GM18520 (cell line): ENCODE measurements around the gene FABP6.
"Not testable (repeated sequence)": the region's sequence is repeated elsewhere in the genome, so short reads cannot be mapped to it uniquely, and the experiment has no call there.

Source experiments
- ATAC-seq: cut with Tn5 transposase; IDR thresholded peaks from one replicate; pipeline ENCODE4 v1.9.1; 2021; ENCODE audit not compliant: unreplicated experiment

FABP6 gene

GRCh38 chr5:160229190-160229742, at the start of gene FABP6:
TSS of gene FABP6 (plus strand) at chr5:160229506. CDS start at chr5:160229558, 52 bp downstream.
- ATAC-seq, result no peak

GRCh38 chr5:160180931-160181330, 48.4 kb upstream of the FABP6 start:
- no peak for ATAC-seq

GRCh38 chr5:160181965-160182622, 47.2 kb upstream of the FABP6 start:
- ATAC-seq, result no peak

- no peak for ATAC-seq
Measured at GRCh38 chr5:160183075-160183474, 46.2 kb upstream of the FABP6 start.

GRCh38 chr5:160185626-160186360, 43.5 kb upstream of the FABP6 start:
- no peak for ATAC-seq

GRCh38 chr5:160186480-160186879, 42.8 kb upstream of the FABP6 start:
- ATAC-seq, result no peak

GRCh38 chr5:160187091-160187490, 42.2 kb upstream of the FABP6 start:
- no peak for ATAC-seq

GRCh38 chr5:160188141-160189015, 40.9 kb upstream of the FABP6 start:
- ATAC-seq, result no peak

- ATAC-seq, result no peak
Measured at GRCh38 chr5:160192424-160192823, 36.9 kb upstream of the FABP6 start.

- ATAC-seq, result not testable (repeated sequence)
Measured at GRCh38 chr5:160193076-160193475, 36.2 kb upstream of the FABP6 start.

- ATAC-seq, result not testable (repeated sequence)
Measured at GRCh38 chr5:160193790-160194189, 35.5 kb upstream of the FABP6 start.

- ATAC-seq, result no peak
Measured at GRCh38 chr5:160197341-160198144, 31.8 kb upstream of the FABP6 start.

GRCh38 chr5:160198146-160198545, 31.2 kb upstream of the FABP6 start:
- no peak for ATAC-seq

GRCh38 chr5:160198841-160199409, 30.4 kb upstream of the FABP6 start:
- ATAC-seq, result no peak

- peak; percentile 94 for ATAC-seq
Measured at GRCh38 chr5:160199410-160199911, 29.8 kb upstream of the FABP6 start.

- ATAC-seq, result no peak
Measured at GRCh38 chr5:160207061-160207460, 22.2 kb upstream of the FABP6 start.

- ATAC-seq, result no peak
Measured at GRCh38 chr5:160209917-160210316, 19.4 kb upstream of the FABP6 start.

GRCh38 chr5:160210606-160211005, 18.7 kb upstream of the FABP6 start:
- no peak for ATAC-seq

GRCh38 chr5:160211352-160211751, 18.0 kb upstream of the FABP6 start:
- no peak for ATAC-seq

GRCh38 chr5:160213537-160213936, 15.8 kb upstream of the FABP6 start:
- ATAC-seq, result no peak
